ENCODE data around the gene ZNF618.

- TF ChIP-seq POLR2AphosphoS5 (IDR thresholded peaks at IDR 0.05; ENCODE audit: low read depth) (no peak), CTCF (conservative IDR thresholded peaks at IDR 0.05; ENCODE audit: low read depth in 2 of 2) (no peak)
These were observed 24.2 kb upstream of the ZNF618 start for GRCh38 chr9:113851873-113852272.
